Measurements from ENCODE around the gene RASSF4. TPM values are rescaled to one million over a fixed set of nuclear protein-coding genes. Genes with fewer than 3 reads are reported as not detected.

RASSF4 gene
- total RNA-seq, 3 donors from 2014 or later = 18.7 to 364 (median 41.1) TPM

GRCh38 chr10:44937196-44938005, 22.2 kb upstream of the RASSF4 start:
- TF ChIP-seq CTCF (IDR thresholded peaks at IDR 0.05) = no peak
- TF ChIP-seq POLR2AphosphoS5 (IDR thresholded peaks at IDR 0.05) = peak in 1 of 3 donors; percentile 20
- intact Hi-C loops (cut with DNase I; ENCODE audit: low total_unique reads) = no loop called here
- Histone ChIP-seq H3K36me3 (no peaks in the 10 kb centered on the region), H3K27ac (no peak overlapping the region), H3K9me3 (no peaks in the 10 kb centered on the region), H3K27me3 (no peaks in the 10 kb centered on the region), H3K4me3 (no peak overlapping the region), H3K4me1 (peaks cover 0 to 12% of the 10 kb centered on the region in 2 donors)
- DNase-seq (ENCODE audit: low spot score in 2 of 2) = no peak

GRCh38 chr10:44938956-44939355, 20.6 kb upstream of the RASSF4 start:
- Histone ChIP-seq H3K4me3 (no peak overlapping the region), H3K9me3 (no peaks in the 10 kb centered on the region), H3K27ac (no peak overlapping the region), H3K27me3 (no peaks in the 10 kb centered on the region), H3K36me3 (no peaks in the 10 kb centered on the region), H3K4me1 (peaks cover 0 to 6% of the 10 kb centered on the region in 2 donors)
- DNase-seq (ENCODE audit: low spot score in 2 of 2) = no peak
- no peak for TF ChIP-seq POLR2AphosphoS5 (IDR thresholded peaks at IDR 0.05)
- TF ChIP-seq CTCF (IDR thresholded peaks at IDR 0.05) = no peak
- no peak for TF ChIP-seq POLR2A (IDR thresholded peaks at IDR 0.05)
- intact Hi-C loops (cut with DNase I; ENCODE audit: low total_unique reads) = no loop called here

GRCh38 chr10:44939691-44940401, 19.8 kb upstream of the RASSF4 start:
- H3K27ac ChIP-seq = no peak overlapping the region
- TF ChIP-seq POLR2A (IDR thresholded peaks at IDR 0.05) (no peak), POLR2AphosphoS5 (IDR thresholded peaks at IDR 0.05) (no peak), CTCF (IDR thresholded peaks at IDR 0.05) (no peak)
- H3K9me3 ChIP-seq = no peaks in the 10 kb centered on the region
- no peaks in the 10 kb centered on the region for H3K36me3 ChIP-seq
- intact Hi-C loops (cut with DNase I; ENCODE audit: low total_unique reads) = no loop called here
- no peak overlapping the region for H3K4me3 ChIP-seq
- peaks cover 0 to 6% of the 10 kb centered on the region in 2 donors for H3K4me1 ChIP-seq
- no peaks in the 10 kb centered on the region for H3K27me3 ChIP-seq
- DNase-seq (ENCODE audit: low spot score in 2 of 2) = no peak

GRCh38 chr10:44944354-44944753, 15.2 kb upstream of the RASSF4 start:
- Histone ChIP-seq H3K4me1 (no peaks in the 10 kb centered on the region), H3K4me3 (no peak overlapping the region), H3K9me3 (no peaks in the 10 kb centered on the region), H3K36me3 (no peaks in the 10 kb centered on the region), H3K27me3 (no peaks in the 10 kb centered on the region), H3K27ac (no peak overlapping the region)
- intact Hi-C loops (cut with DNase I; ENCODE audit: low total_unique reads) = no loop called here
- DNase-seq (ENCODE audit: low spot score in 2 of 2) = no peak
- TF ChIP-seq CTCF (IDR thresholded peaks at IDR 0.05) (no peak), POLR2A (IDR thresholded peaks at IDR 0.05) (no peak)

GRCh38 chr10:44946205-44946604, 13.4 kb upstream of the RASSF4 start:
- no peaks in the 10 kb centered on the region for H3K4me1 ChIP-seq
- no peaks in the 10 kb centered on the region for H3K27me3 ChIP-seq
- H3K27ac ChIP-seq = no peak overlapping the region
- no peaks in the 10 kb centered on the region for H3K36me3 ChIP-seq
- H3K4me3 ChIP-seq = no peak overlapping the region
- no peaks in the 10 kb centered on the region for H3K9me3 ChIP-seq
- DNase-seq (ENCODE audit: low spot score in 2 of 2) = no peak
- intact Hi-C loops (cut with DNase I; ENCODE audit: low total_unique reads) = no loop called here
- TF ChIP-seq POLR2A (IDR thresholded peaks at IDR 0.05) (no peak), POLR2AphosphoS5 (IDR thresholded peaks at IDR 0.05) (no peak), CTCF (IDR thresholded peaks at IDR 0.05) (no peak)

All from breast epithelium (tissue), 4 donors.